Stimulated activated naive CD4-positive, alpha-beta T cell treated with Interleukin-2 at 50 U/mL for 16 hours (primary cell): ENCODE data around the gene PCGF1.

Source experiments
- DNase-seq: peaks from one replicate; lab custom pipeline; 2025; lab: John Stamatoyannopoulos, UW

PCGF1 gene

GRCh38 chr2:74507145-74507925, at the start of gene PCGF1:
Gene PCGF1, minus strand, starts transcription at chr2:74507695. Its CDS starts 27 bp downstream, at chr2:74507668.
- peak; percentile 98 for DNase-seq

- no peak for DNase-seq
Measured at GRCh38 chr2:74556831-74557370, 49.4 kb upstream of the PCGF1 start.

GRCh38 chr2:74556159-74556558, 48.7 kb upstream of the PCGF1 start:
- no peak for DNase-seq

GRCh38 chr2:74555610-74556103, 48.2 kb upstream of the PCGF1 start:
- DNase-seq = no peak

GRCh38 chr2:74554820-74555531, 47.5 kb upstream of the PCGF1 start:
- DNase-seq = peak; percentile 36

GRCh38 chr2:74553892-74554819, 46.7 kb upstream of the PCGF1 start, which contains the start of the genes DOK1 and LOXL3:
Gene DOK1, plus strand, starts transcription at chr2:74554720. Its CDS starts 35 bp downstream, at chr2:74554755.
Gene LOXL3, minus strand, starts transcription at chr2:74553942. Its CDS starts 1,308 bp downstream, at chr2:74552634.
- peak; percentile 83 for DNase-seq

- no peak for DNase-seq
Measured at GRCh38 chr2:74552914-74553811, 45.7 kb upstream of the PCGF1 start.

- DNase-seq = no peak
Measured at GRCh38 chr2:74551942-74552913, 44.7 kb upstream of the PCGF1 start.

GRCh38 chr2:74551530-74551929, 44.0 kb upstream of the PCGF1 start:
- DNase-seq = no peak

GRCh38 chr2:74550231-74550630, 42.7 kb upstream of the PCGF1 start:
- DNase-seq = no peak

GRCh38 chr2:74548900-74549826, 41.7 kb upstream of the PCGF1 start:
- no peak for DNase-seq

- no peak for DNase-seq
Measured at GRCh38 chr2:74548285-74548899, 40.9 kb upstream of the PCGF1 start.

- DNase-seq = no peak
Measured at GRCh38 chr2:74546004-74546403, 38.5 kb upstream of the PCGF1 start.

- DNase-seq = no peak
Measured at GRCh38 chr2:74544634-74545033, 37.1 kb upstream of the PCGF1 start.

- DNase-seq = no peak
Measured at GRCh38 chr2:74542978-74543377, 35.5 kb upstream of the PCGF1 start.

GRCh38 chr2:74540291-74540690, 32.8 kb upstream of the PCGF1 start:
- no peak for DNase-seq

- DNase-seq = no peak
Measured at GRCh38 chr2:74538881-74539339, 31.4 kb upstream of the PCGF1 start.

GRCh38 chr2:74537140-74537539, 29.6 kb upstream of the PCGF1 start:
- no peak for DNase-seq
